HepG2 (cell line): ENCODE data around the gene SYVN1. TPM values are rescaled to one million over a fixed set of nuclear protein-coding genes. Genes with fewer than 3 reads are reported as not detected.

ENCODE experiments used
- AHR ChIP-seq: IDR thresholded peaks from 2 replicates; pipeline ENCODE4 v1.6.1; 2018; ENCODE audit warnings: missing genetic modification reagents, missing compliant biosample characterization
- ARID2 ChIP-seq: sonication (generic); formaldehyde crosslinking; IDR thresholded peaks from 2 replicates; pipeline ENCODE4 v1.8.1; 2022; ENCODE audit warnings: mild to moderate bottlenecking, missing genetic modification reagents, borderline replicate concordance
- ARNTL ChIP-seq: sonication (generic); formaldehyde crosslinking; IDR thresholded peaks from 2 replicates; pipeline ENCODE4 v1.4.0; 2020; ENCODE audit warnings: mild to moderate bottlenecking, missing genetic modification reagents
- CENPX ChIP-seq: sonication (generic); formaldehyde crosslinking; IDR thresholded peaks from 2 replicates; pipeline ENCODE4 v1.9.0; 2021; ENCODE audit warnings: mild to moderate bottlenecking, missing genetic modification reagents, moderate library complexity
- CTCF ChIP-seq: sonication (generic); formaldehyde crosslinking; IDR thresholded peaks from 2 replicates; pipeline ENCODE4 v1.5.0; 2020; ENCODE audit warnings: mild to moderate bottlenecking, missing genetic modification reagents, moderate library complexity
- DNMT1 ChIP-seq: sonication (generic); formaldehyde crosslinking; IDR thresholded peaks from 2 replicates; pipeline ENCODE4 v1.5.1; 2020; ENCODE audit warnings: mild to moderate bottlenecking, missing genetic modification reagents
- GPN1 ChIP-seq: sonication (generic); formaldehyde crosslinking; IDR thresholded peaks from 2 replicates; pipeline ENCODE4 v1.5.1; 2020; ENCODE audit warnings: missing genetic modification reagents, borderline replicate concordance
- HNF4A ChIP-seq: sonication (generic); formaldehyde crosslinking; IDR thresholded peaks from 2 replicates; pipeline ENCODE4 v1.4.0; 2020; ENCODE audit warnings: missing genetic modification reagents
- KLF13 ChIP-seq: sonication (generic); formaldehyde crosslinking; IDR thresholded peaks from 2 replicates; pipeline ENCODE4 v1.4.0; 2020; ENCODE audit warnings: mild to moderate bottlenecking, missing genetic modification reagents
- MAF1 ChIP-seq: sonication (generic); formaldehyde crosslinking; IDR thresholded peaks from 2 replicates; pipeline ENCODE4 v1.5.0; 2020; ENCODE audit warnings: missing genetic modification reagents, borderline replicate concordance
- MEF2D ChIP-seq: sonication (generic); formaldehyde crosslinking; IDR thresholded peaks from 2 replicates; pipeline ENCODE4 v1.5.1; 2020; ENCODE audit warnings: mild to moderate bottlenecking, missing genetic modification reagents
- MTF1 ChIP-seq: sonication (generic); formaldehyde crosslinking; IDR thresholded peaks from 2 replicates; pipeline ENCODE4 v1.5.0; 2020; ENCODE audit warnings: missing genetic modification reagents
- MTF2 ChIP-seq: sonication (generic); formaldehyde crosslinking; IDR thresholded peaks from 2 replicates; pipeline ENCODE4 v1.5.0; 2020; ENCODE audit warnings: missing genetic modification reagents, borderline replicate concordance
- PAF1 ChIP-seq: IDR thresholded peaks from 2 replicates; pipeline ENCODE4 v1.6.1; 2016; ENCODE audit warnings: missing genetic modification reagents, missing compliant biosample characterization
- RELA ChIP-seq: sonication (generic); formaldehyde crosslinking; IDR thresholded peaks from 2 replicates; pipeline ENCODE4 v1.4.0; 2020; ENCODE audit warnings: missing genetic modification reagents
- RFX3 ChIP-seq: IDR thresholded peaks from 2 replicates; pipeline ENCODE4 v1.6.1; 2016; ENCODE audit warnings: missing biosample characterization, missing genetic modification reagents
- SALL1 ChIP-seq: sonication (generic); formaldehyde crosslinking; IDR thresholded peaks from 2 replicates; pipeline ENCODE4 v1.8.0; 2022; ENCODE audit warnings: mild to moderate bottlenecking, missing genetic modification reagents
- STAT5B ChIP-seq: sonication (generic); formaldehyde crosslinking; IDR thresholded peaks from 2 replicates; pipeline ENCODE4 v1.4.0; 2020; ENCODE audit warnings: missing genetic modification reagents
- TFDP2 ChIP-seq: sonication (generic); formaldehyde crosslinking; IDR thresholded peaks from 2 replicates; pipeline ENCODE4 v1.4.0; 2020; ENCODE audit warnings: missing genetic modification reagents
- ZBTB25 ChIP-seq: IDR thresholded peaks from 2 replicates; pipeline ENCODE4 v1.6.1; 2018; ENCODE audit warnings: missing genetic modification reagents
- ZBTB7B ChIP-seq: sonication (generic); formaldehyde crosslinking; IDR thresholded peaks from 2 replicates; pipeline ENCODE4 v1.4.0; 2020; ENCODE audit warnings: missing genetic modification reagents
- ZNF121 ChIP-seq: sonication (generic); formaldehyde crosslinking; IDR thresholded peaks from 2 replicates; pipeline ENCODE4 v1.5.0; 2020; ENCODE audit warnings: mild to moderate bottlenecking, missing genetic modification reagents
- ZNF232 ChIP-seq: sonication (generic); formaldehyde crosslinking; IDR thresholded peaks from 2 replicates; pipeline ENCODE4 v1.4.0; 2020; ENCODE audit warnings: missing genetic modification reagents, borderline replicate concordance
- ZNF331 ChIP-seq: sonication (generic); formaldehyde crosslinking; IDR thresholded peaks from 2 replicates; pipeline ENCODE4 v1.4.0; 2020; ENCODE audit warnings: missing genetic modification reagents
- ZNF333 ChIP-seq: sonication (generic); formaldehyde crosslinking; IDR thresholded peaks from 2 replicates; pipeline ENCODE4 v1.4.0; 2020; ENCODE audit warnings: mild to moderate bottlenecking, missing genetic modification reagents, borderline replicate concordance
- ZNF33B ChIP-seq: sonication (generic); formaldehyde crosslinking; IDR thresholded peaks from 2 replicates; pipeline ENCODE4 v1.5.1; 2020; ENCODE audit warnings: mild to moderate bottlenecking, missing genetic modification reagents
- ZNF44 ChIP-seq: sonication (generic); formaldehyde crosslinking; IDR thresholded peaks from 2 replicates; pipeline ENCODE4 v1.5.1; 2020; ENCODE audit warnings: mild to moderate bottlenecking, missing genetic modification reagents
- ZNF547 ChIP-seq: sonication (generic); formaldehyde crosslinking; IDR thresholded peaks from 2 replicates; pipeline ENCODE4 v1.5.1; 2020; ENCODE audit warnings: mild to moderate bottlenecking, missing genetic modification reagents
- ZNF75D ChIP-seq: sonication (generic); formaldehyde crosslinking; IDR thresholded peaks from 2 replicates; pipeline ENCODE4 v1.8.1; 2023; ENCODE audit warnings: missing genetic modification reagents, mild to moderate bottlenecking, borderline replicate concordance
- polyA plus RNA-seq, 8 experiments: library from polyadenylated mRNA; depleted of rRNA in 3 of 8; stranded (reverse) in 7 of 8; unstranded in 1 of 8; fragments of >200 nt; fragmentation: Illumina TruSeq in 4 of 8; extraction: Trizol in 4 of 8; gene quantifications; 2 replicates each; pipeline versions ENCODE4 v1.2.1 to v1.2.3, GENCODE V29; 2011 to 2016; ENCODE audit warnings: low read depth in 4 of 8, missing spikeins in 1 of 8, mixed read lengths in 1 of 8; ENCODE audit not compliant: insufficient read depth in 1 of 8
- total RNA-seq, 5 experiments: library from RNA; depleted of rRNA; stranded (reverse); fragments of >200 nt; fragmentation: Illumina TruSeq; extraction: Trizol; gene quantifications; 2 replicates each; pipeline ENCODE4 v1.2.3, GENCODE V29; 2016; ENCODE audit warnings: low read depth in 1 of 5

Gene SYVN1
- total and polyA plus RNA-seq, 2 of the 13 experiments (the other 11 are each of a cell fraction or from before 2014, with no cell fraction given): 10.3 to 22.5 TPM

GRCh38 chr11:65134240-65134951 is at the start of gene SYVN1 (continued):
- TF ChIP-seq PAF1 (no peak), HNF4A (CRISPR knock-in tag) (no peak; the same call in 1 of the 2 replicates), ZNF33B (CRISPR knock-in tag) (no peak), MAF1 (CRISPR knock-in tag) (no peak; the same call in 1 of the 2 replicates), ZNF232 (CRISPR knock-in tag) (peak; percentile 38; the same call in 1 of the 2 replicates), ARNTL (peak; percentile 51; the same call in 1 of the 2 replicates), ZNF333 (CRISPR knock-in tag) (peak; percentile 87), CTCF (CRISPR knock-in tag) (peak; percentile 24), KLF13 (no peak), ZNF331 (CRISPR knock-in tag) (0 out of 2 replicates have a peak, but pooled peaks have one; percentile 44), DNMT1 (CRISPR knock-in tag) (peak; percentile 62; the same call in 1 of the 2 replicates), MTF2 (CRISPR knock-in tag) (no peak), ZNF75D (CRISPR knock-in tag) (0 out of 2 replicates have a peak, but pooled peaks have one; percentile 53), AHR (CRISPR knock-in tag) (no peak; the same call in 1 of the 2 replicates), TFDP2 (CRISPR knock-in tag) (peak; percentile 53; the same call in 1 of the 2 replicates), STAT5B (CRISPR knock-in tag) (0 out of 2 replicates have a peak, but pooled peaks have one; percentile 25), RFX3 (CRISPR knock-in tag) (no peak), RELA (CRISPR knock-in tag) (no peak), MEF2D (no peak), ZNF44 (CRISPR knock-in tag) (peak; percentile 94; the same call in 1 of the 2 replicates), ZNF547 (CRISPR knock-in tag) (peak; percentile 76), ZBTB7B (peak; percentile 21; the same call in 1 of the 2 replicates), ZNF121 (CRISPR knock-in tag) (no peak), SALL1 (peak; percentile 84), ZBTB25 (peak; percentile 93), GPN1 (CRISPR knock-in tag) (no peak), CENPX (CRISPR knock-in tag) (no peak), MTF1 (CRISPR knock-in tag) (0 out of 2 replicates have a peak, but pooled peaks have one; percentile 21), ARID2 (CRISPR knock-in tag) (no peak)
